ENCODE data around the gene ALPK3. TPM values are rescaled to one million over a fixed set of nuclear protein-coding genes. Genes with fewer than 3 reads are reported as not detected.

ALPK3 gene
- total RNA-seq, 4 donors from 2014 or later: 19.1 to 34.4 (median 26.5) TPM

DNA sequence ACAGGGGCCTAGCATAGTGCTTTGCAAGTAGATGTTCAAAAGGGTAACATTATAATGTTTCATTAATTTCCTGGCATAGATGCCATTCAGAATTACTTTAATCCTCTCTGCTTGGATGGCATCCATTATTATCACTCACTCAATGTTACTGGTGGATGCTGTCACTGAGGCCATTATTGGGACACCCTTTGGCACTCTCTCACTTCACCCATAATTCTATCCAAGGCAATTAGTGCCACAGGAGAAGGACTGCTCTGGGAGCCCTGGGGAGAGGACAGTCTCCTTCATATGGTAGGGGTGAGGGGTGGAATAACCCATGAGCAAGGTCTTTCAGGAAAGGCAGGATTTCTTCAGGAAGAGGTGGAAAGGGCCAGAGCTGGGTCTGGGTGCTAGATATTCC, 38.6 kb downstream of the ALPK3 start:
- TF ChIP-seq, protein P1, sequence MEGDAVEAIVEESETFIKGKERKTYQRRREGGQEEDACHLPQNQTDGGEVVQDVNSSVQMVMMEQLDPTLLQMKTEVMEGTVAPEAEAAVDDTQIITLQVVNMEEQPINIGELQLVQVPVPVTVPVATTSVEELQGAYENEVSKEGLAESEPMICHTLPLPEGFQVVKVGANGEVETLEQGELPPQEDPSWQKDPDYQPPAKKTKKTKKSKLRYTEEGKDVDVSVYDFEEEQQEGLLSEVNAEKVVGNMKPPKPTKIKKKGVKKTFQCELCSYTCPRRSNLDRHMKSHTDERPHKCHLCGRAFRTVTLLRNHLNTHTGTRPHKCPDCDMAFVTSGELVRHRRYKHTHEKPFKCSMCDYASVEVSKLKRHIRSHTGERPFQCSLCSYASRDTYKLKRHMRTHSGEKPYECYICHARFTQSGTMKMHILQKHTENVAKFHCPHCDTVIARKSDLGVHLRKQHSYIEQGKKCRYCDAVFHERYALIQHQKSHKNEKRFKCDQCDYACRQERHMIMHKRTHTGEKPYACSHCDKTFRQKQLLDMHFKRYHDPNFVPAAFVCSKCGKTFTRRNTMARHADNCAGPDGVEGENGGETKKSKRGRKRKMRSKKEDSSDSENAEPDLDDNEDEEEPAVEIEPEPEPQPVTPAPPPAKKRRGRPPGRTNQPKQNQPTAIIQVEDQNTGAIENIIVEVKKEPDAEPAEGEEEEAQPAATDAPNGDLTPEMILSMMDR (IDR thresholded peaks at IDR 0.05): no peak
- TF ChIP-seq POLR2A (IDR thresholded peaks at IDR 0.05): no peak
- TF ChIP-seq POLR2AphosphoS5 (IDR thresholded peaks at IDR 0.05): no peak
- no peak for TF ChIP-seq EP300 (IDR thresholded peaks at IDR 0.05)
- Histone ChIP-seq H3K4me3 (no peak overlapping the region), H3K27me3 (no peaks in the 10 kb centered on the region), H3K4me1 (no peaks in the 10 kb centered on the region), H3K9me3 (no peaks in the 10 kb centered on the region), H3K27ac (no peak overlapping the region), H3K36me3 (peaks cover 0 to 52% of the 10 kb centered on the region in 2 donors)
- ATAC-seq: no peak

DNA sequence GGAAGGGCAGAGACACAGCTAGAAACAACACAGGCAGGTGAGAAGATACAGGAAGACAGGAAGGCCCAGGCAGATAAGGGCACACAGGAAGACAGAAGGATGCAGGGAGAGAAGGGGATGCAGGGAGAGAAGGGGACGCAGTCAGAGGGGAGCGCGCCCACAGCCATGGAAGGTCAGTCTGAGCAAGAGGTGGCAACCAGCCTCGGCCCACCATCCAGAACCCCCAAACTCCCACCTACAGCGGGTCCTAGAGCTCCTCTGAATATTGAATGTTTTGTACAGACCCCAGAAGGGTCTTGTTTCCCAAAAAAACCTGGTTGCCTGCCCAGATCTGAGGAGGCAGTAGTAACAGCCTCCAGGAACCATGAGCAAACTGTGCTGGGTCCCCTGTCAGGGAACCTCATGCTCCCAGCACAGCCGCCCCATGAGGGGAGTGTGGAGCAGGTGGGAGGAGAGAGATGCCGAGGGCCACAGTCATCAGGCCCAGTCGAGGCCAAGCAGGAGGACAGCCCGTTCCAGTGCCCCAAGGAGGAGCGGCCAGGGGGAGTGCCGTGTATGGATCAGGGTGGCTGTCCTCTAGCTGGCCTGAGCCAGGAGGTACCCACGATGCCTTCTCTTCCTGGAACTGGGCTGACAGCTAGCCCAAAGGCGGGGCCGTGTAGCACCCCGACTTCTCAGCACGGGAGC, 39.7 kb downstream of the ALPK3 start:
- no peak for TF ChIP-seq POLR2AphosphoS5 (IDR thresholded peaks at IDR 0.05)
- TF ChIP-seq EP300 (IDR thresholded peaks at IDR 0.05): no peak
- TF ChIP-seq, protein P1 (IDR thresholded peaks at IDR 0.05): no peak
- TF ChIP-seq POLR2A (IDR thresholded peaks at IDR 0.05): no peak
- WGBS, 2 donors (ENCODE audit: low coverage in 1 of 2): 89 to 90% methylated on average over 2 to 5 of the region's 16 CpGs
- H3K27ac ChIP-seq: no peak overlapping the region
- no peaks in the 10 kb centered on the region for H3K27me3 ChIP-seq
- H3K36me3 ChIP-seq: peaks cover 0 to 52% of the 10 kb centered on the region in 2 donors
- no peaks in the 10 kb centered on the region for H3K9me3 ChIP-seq
- H3K4me1 ChIP-seq: no peaks in the 10 kb centered on the region
- H3K4me3 ChIP-seq: no peak overlapping the region
- ATAC-seq: no peak

DNA sequence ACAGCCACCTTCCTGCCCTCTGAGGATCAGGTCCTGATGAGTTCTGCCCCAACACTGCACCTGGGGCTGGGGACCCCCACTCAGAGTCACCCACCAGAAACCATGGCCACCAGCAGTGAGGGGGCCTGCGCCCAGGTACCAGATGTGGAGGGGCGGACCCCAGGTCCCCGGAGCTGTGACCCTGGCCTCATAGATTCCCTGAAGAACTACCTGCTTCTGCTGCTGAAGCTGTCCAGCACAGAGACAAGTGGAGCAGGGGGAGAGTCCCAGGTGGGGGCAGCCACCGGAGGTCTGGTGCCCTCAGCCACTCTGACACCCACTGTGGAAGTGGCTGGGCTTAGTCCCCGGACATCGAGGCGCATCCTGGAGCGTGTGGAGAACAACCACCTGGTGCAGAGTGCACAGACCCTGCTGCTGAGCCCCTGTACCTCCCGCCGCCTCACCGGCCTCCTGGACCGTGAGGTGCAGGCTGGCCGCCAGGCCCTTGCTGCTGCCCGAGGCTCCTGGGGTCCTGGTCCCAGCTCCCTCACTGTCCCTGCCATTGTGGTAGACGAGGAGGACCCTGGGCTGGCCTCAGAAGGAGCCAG, 40.4 kb downstream of the ALPK3 start:
- Histone ChIP-seq H3K36me3 (peaks cover 0 to 52% of the 10 kb centered on the region in 2 donors), H3K27ac (no peak overlapping the region)
- no peak for ATAC-seq

DNA sequence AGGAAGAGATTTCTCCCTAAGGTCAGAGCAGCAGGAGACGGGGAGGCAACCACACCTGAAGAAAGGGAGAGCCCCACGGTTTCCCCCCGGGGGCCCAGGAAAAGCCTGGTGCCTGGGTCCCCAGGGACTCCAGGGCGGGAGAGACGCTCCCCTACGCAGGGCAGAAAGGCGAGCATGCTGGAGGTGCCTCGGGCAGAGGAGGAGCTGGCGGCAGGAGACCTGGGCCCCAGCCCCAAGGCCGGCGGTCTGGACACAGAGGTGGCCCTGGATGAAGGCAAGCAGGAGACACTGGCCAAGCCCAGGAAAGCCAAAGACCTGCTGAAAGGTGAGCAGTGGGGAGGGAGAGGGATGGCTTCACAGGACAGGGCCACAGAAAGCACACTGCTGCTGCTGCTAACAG, 41.1 kb downstream of the ALPK3 start:
- 80 to 95% methylated on average over 1 to 4 of the region's 11 CpGs for WGBS, 2 donors (ENCODE audit: low coverage in 1 of 2)
- ATAC-seq: no peak
- H3K27ac ChIP-seq: no peak overlapping the region
- H3K36me3 ChIP-seq: peaks cover 0 to 58% of the 10 kb centered on the region in 2 donors
- TF ChIP-seq, protein P1 (IDR thresholded peaks at IDR 0.05): no peak
- no peak for TF ChIP-seq POLR2A (IDR thresholded peaks at IDR 0.05)
- no peak for TF ChIP-seq POLR2AphosphoS5 (IDR thresholded peaks at IDR 0.05)
- no peaks in the 10 kb centered on the region for H3K27me3 ChIP-seq
- H3K4me1 ChIP-seq: no peaks in the 10 kb centered on the region
- no peaks in the 10 kb centered on the region for H3K9me3 ChIP-seq
- H3K4me3 ChIP-seq: no peak overlapping the region

More for the DNA sequence above, 40.4 kb downstream of the ALPK3 start:
- WGBS, 2 donors (ENCODE audit: low coverage in 1 of 2): 80% methylated on average over 1 of the region's 15 CpGs; no CpG with 5 or more reads in 1 of the 2 donors
- H3K4me1 ChIP-seq: no peaks in the 10 kb centered on the region
- no peaks in the 10 kb centered on the region for H3K27me3 ChIP-seq
- no peak overlapping the region for H3K4me3 ChIP-seq
- no peaks in the 10 kb centered on the region for H3K9me3 ChIP-seq
- TF ChIP-seq POLR2A (IDR thresholded peaks at IDR 0.05): no peak
- no peak for TF ChIP-seq EP300 (IDR thresholded peaks at IDR 0.05)
- TF ChIP-seq, protein P1 (IDR thresholded peaks at IDR 0.05): no peak
- no peak for TF ChIP-seq POLR2AphosphoS5 (IDR thresholded peaks at IDR 0.05)

DNA sequence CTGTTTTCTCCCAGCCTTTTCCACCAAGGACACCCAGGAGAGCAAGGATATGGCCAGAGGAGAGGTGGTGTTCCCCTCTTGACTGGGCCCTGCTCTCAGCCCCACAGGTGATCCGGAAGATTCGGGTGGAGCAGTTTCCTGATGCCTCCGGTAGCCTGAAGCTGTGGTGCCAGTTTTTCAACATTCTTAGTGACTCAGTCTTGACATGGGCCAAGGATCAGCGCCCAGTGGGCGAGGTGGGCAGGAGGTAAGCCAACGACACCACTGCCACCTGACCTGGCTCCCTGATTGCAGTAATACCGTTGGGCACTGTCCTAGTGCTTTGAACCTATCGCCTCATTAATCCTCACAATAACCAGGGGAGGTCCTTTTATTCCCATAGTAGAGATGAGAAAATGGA, 42.0 kb downstream of the ALPK3 start:
- Histone ChIP-seq H3K4me1 (peaks cover 0 to 7% (median 6%) of the 10 kb centered on the region in 3 donors), H3K27ac (no peak overlapping the region)
- TF ChIP-seq POLR2AphosphoS5 (IDR thresholded peaks at IDR 0.05) (no peak), POLR2A (IDR thresholded peaks at IDR 0.05) (no peak)
- TF ChIP-seq, protein P1 (IDR thresholded peaks at IDR 0.05): no peak

More for the DNA sequence above, 42.0 kb downstream of the ALPK3 start:
- H3K36me3 ChIP-seq: peaks cover 0 to 68% of the 10 kb centered on the region in 2 donors
- H3K4me3 ChIP-seq: no peak overlapping the region
- H3K9me3 ChIP-seq: no peaks in the 10 kb centered on the region
- H3K27me3 ChIP-seq: no peaks in the 10 kb centered on the region
- WGBS, 2 donors (ENCODE audit: low coverage in 1 of 2): 94% methylated on average over 3 of the region's 8 CpGs; no CpG with 5 or more reads in 1 of the 2 donors
- ATAC-seq: no peak

Measured in gastroesophageal sphincter (tissue), 4 donors.